AG09309 (cell line): ENCODE data around the gene NRSN1.

Experiments used
- DNase-seq: peaks from one replicate; pipeline ENCODE4 v3.0.0-alpha.2; 2010; ENCODE audit warnings: low read depth
- H3K4me3 ChIP-seq: 2 replicates; pipeline ENCODE4 v1.5.1; 2011; ENCODE audit warnings: mild to moderate bottlenecking, low read depth, low read length, moderate library complexity; ENCODE audit not compliant: control insufficient read depth
- CTCF ChIP-seq: IDR thresholded peaks from 2 replicates; pipeline ENCODE4 v1.5.1; 2011; ENCODE audit warnings: mild to moderate bottlenecking, low read depth, low read length, inconsistent platforms; ENCODE audit not compliant: insufficient read depth, control insufficient read depth; ENCODE audit errors: missing control alignments

NRSN1 gene

GRCh38 chr6:24154121-24154520, 28.1 kb downstream of the NRSN1 start:
- DNase-seq, result no peak
- no peak overlapping the region for H3K4me3 ChIP-seq
- no peak for TF ChIP-seq CTCF

- DNase-seq, result no peak
- no peak for TF ChIP-seq CTCF
- H3K4me3 ChIP-seq, result no peak overlapping the region
Measured at GRCh38 chr6:24157886-24158285, 31.9 kb downstream of the NRSN1 start.

- TF ChIP-seq CTCF, result no peak
- H3K4me3 ChIP-seq, result no peak overlapping the region
- DNase-seq, result no peak
Measured at GRCh38 chr6:24183584-24183983, 57.6 kb downstream of the NRSN1 start.

- no peak for DNase-seq
- TF ChIP-seq CTCF, result no peak
- no peak overlapping the region for H3K4me3 ChIP-seq
Measured at GRCh38 chr6:24186349-24186748, 60.3 kb downstream of the NRSN1 start.

GRCh38 chr6:24187965-24188577, 62.1 kb downstream of the NRSN1 start:
- no peak for TF ChIP-seq CTCF
- no peak for DNase-seq
- no peak overlapping the region for H3K4me3 ChIP-seq

- no peak for TF ChIP-seq CTCF
- DNase-seq, result no peak
- H3K4me3 ChIP-seq, result no peak overlapping the region
Measured at GRCh38 chr6:24188578-24189080, 62.6 kb downstream of the NRSN1 start.
